HEK293T (cell line): Measurements from ENCODE around the gene LTO1.

Source experiments
- BHLHE40 ChIP-seq: fragments of 450-650 bp; IDR thresholded peaks from 2 replicates; pipeline ENCODE4 v1.6.1; 2016; ENCODE audit warnings: mild to moderate bottlenecking, moderate library complexity, borderline replicate concordance
- FOXA1 ChIP-seq: fragments of 450-650 bp; IDR thresholded peaks from 2 replicates; pipeline ENCODE4 v1.6.1; 2016; ENCODE audit warnings: mild to moderate bottlenecking
- FOXK2 ChIP-seq: fragments of 450-650 bp; IDR thresholded peaks from 2 replicates; pipeline ENCODE4 v1.6.1; 2016; ENCODE audit warnings: mild to moderate bottlenecking
- LEF1 ChIP-seq: fragments of 450-650 bp; IDR thresholded peaks from 2 replicates; pipeline ENCODE4 v1.6.1; 2017; ENCODE audit warnings: mild to moderate bottlenecking, borderline replicate concordance
- NFRKB ChIP-seq: fragments of 450-650 bp; IDR thresholded peaks from 2 replicates; pipeline ENCODE4 v1.6.1; 2016; ENCODE audit warnings: mild to moderate bottlenecking, moderate library complexity
- SP1 ChIP-seq: fragments of 450-650 bp; IDR thresholded peaks from 2 replicates; pipeline ENCODE4 v1.6.1; 2017
- SUZ12 ChIP-seq: fragments of 450-650 bp; IDR thresholded peaks from 2 replicates; pipeline ENCODE4 v1.6.1; 2016; ENCODE audit warnings: mild to moderate bottlenecking
- TARDBP ChIP-seq: fragments of 450-650 bp; IDR thresholded peaks from 2 replicates; pipeline ENCODE4 v1.6.1; 2016

GRCh38 chr11:69653406-69653960 lies 21.7 kb downstream of the LTO1 start:
- TF ChIP-seq BHLHE40 (no peak), TARDBP (no peak), NFRKB (no peak), SP1 (no peak), FOXA1 (no peak), FOXK2 (no peak), SUZ12 (no peak), LEF1 (no peak)
